ENCODE measurements around the gene C6orf163. TPM values are rescaled to one million over a fixed set of nuclear protein-coding genes. Genes with fewer than 3 reads are reported as not detected.

Gene C6orf163
- total RNA-seq, 4 donors from 2014 or later, result 7.0 to 8.6 TPM; not detected in 2

DNA sequence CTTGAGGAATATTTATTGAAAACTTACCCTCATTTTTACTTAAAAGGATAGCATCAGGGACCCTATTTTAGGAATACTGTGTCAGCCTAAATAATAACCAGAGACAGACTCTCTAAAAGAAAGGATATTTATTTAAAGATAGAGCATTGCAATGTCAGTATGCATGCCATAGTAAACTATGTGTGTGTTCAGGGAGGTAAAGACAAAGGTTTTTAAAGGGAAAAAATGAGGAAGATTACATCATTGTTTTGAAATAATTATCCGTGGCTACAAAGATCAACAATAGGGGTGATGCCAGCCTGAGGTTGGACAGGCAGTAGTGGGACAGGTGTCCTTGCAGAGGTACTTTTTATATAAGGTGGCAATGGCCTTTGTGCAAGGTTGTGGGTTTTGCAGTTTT lies 39.4 kb downstream of the C6orf163 start:
- no peaks in the 10 kb centered on the region for H3K4me1 ChIP-seq
- H3K4me3 ChIP-seq, result no peak overlapping the region
- no peaks in the 10 kb centered on the region for H3K27me3 ChIP-seq
- no peaks in the 10 kb centered on the region for H3K36me3 ChIP-seq
- no peak for TF ChIP-seq CTCF (IDR thresholded peaks at IDR 0.05)
- TF ChIP-seq POLR2A (IDR thresholded peaks at IDR 0.05), result no peak
- no peak overlapping the region for H3K27ac ChIP-seq
- intact Hi-C loops (cut with DNase I; ENCODE audit: low total_unique reads), result no loop called here
- DNase-seq, result no peak
- H3K9me3 ChIP-seq, result no peaks in the 10 kb centered on the region

DNA sequence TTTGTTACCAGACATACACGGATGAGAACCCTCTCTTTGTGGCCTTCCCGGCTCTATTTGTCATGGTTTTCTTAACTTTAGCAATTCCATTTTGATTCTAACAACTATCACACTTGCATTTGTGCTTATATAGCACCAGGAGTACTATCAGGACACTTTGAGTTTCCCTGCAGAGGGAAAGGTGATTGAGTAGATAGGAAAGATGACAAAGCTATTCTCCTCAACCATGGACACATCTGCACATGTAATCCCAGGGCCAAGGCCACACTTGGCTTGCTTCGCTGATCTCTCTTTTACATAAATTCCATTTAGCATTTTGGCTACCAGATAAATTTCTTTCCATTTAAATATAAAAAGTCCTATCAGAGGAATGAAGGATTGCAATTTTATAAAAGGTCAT lies 39.8 kb downstream of the C6orf163 start:
- Histone ChIP-seq H3K9me3 (no peaks in the 10 kb centered on the region), H3K27me3 (no peaks in the 10 kb centered on the region), H3K36me3 (no peaks in the 10 kb centered on the region), H3K4me1 (no peaks in the 10 kb centered on the region), H3K27ac (no peak overlapping the region), H3K4me3 (no peak overlapping the region)
- intact Hi-C loops (cut with DNase I; ENCODE audit: low total_unique reads), result no loop called here
- no peak for TF ChIP-seq POLR2A (IDR thresholded peaks at IDR 0.05)
- no peak for TF ChIP-seq CTCF (IDR thresholded peaks at IDR 0.05)
- DNase-seq, result no peak

DNA sequence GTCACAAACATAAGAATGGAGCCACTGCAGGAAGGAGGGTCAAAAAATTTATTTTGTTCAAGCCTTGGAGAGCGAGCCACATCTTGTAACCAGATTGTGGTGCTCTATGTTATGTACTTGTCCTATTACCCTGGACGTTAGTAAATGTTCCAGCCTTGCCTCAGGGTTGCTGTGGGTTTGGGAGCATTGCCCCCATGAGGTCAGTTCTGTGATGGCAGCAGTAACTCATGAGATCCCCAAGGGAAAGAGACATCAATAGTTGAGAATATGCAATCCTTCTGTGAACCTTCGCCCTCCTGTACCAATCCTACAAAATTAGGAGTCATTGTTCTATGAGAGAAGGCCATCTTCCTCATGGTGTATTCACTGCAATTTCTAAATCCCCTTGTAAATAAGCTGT lies 46.7 kb downstream of the C6orf163 start:
- Histone ChIP-seq H3K27ac (no peak overlapping the region), H3K4me1 (no peaks in the 10 kb centered on the region), H3K36me3 (no peaks in the 10 kb centered on the region), H3K9me3 (no peaks in the 10 kb centered on the region), H3K27me3 (no peaks in the 10 kb centered on the region), H3K4me3 (no peak overlapping the region)
- TF ChIP-seq POLR2A (IDR thresholded peaks at IDR 0.05), result no peak
- no peak for TF ChIP-seq CTCF (IDR thresholded peaks at IDR 0.05)
- no peak for DNase-seq
- intact Hi-C loops (cut with DNase I; ENCODE audit: low total_unique reads), result no loop called here

GRCh38 chr6:87393026-87393622 lies 48.5 kb downstream of the C6orf163 start:
- Histone ChIP-seq H3K27me3 (no peaks in the 10 kb centered on the region), H3K27ac (no peak overlapping the region), H3K36me3 (no peaks in the 10 kb centered on the region), H3K4me1 (no peaks in the 10 kb centered on the region), H3K4me3 (no peak overlapping the region), H3K9me3 (no peaks in the 10 kb centered on the region)
- intact Hi-C loops (cut with DNase I; ENCODE audit: low total_unique reads), result no loop called here
- DNase-seq, result no peak
- TF ChIP-seq CTCF (IDR thresholded peaks at IDR 0.05) (peak; percentile 56 to 74 (median 64)), POLR2A (IDR thresholded peaks at IDR 0.05) (no peak)

DNA sequence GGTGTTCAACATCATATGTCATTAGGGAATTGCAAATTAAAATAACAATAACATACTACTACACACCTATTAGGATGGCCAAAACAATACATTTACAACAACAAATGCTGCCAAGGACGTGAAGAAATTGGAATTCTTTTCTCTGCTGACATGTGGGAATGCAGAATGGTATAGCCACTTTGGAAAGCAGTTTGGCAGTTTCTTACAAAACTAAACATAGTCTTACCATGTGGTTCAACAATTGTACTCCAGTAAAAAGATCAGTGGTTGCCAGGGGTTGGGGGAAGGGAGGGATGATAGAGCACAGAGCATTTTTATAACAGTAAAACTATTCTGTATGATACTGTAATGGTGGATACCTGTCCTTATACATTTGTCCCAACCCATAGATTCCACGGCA lies 50.8 kb downstream of the C6orf163 start:
- TF ChIP-seq CTCF (IDR thresholded peaks at IDR 0.05), result no peak
- no peak for TF ChIP-seq POLR2A (IDR thresholded peaks at IDR 0.05)
- Histone ChIP-seq H3K9me3 (no peaks in the 10 kb centered on the region), H3K4me3 (no peak overlapping the region), H3K27me3 (no peaks in the 10 kb centered on the region), H3K27ac (no peak overlapping the region), H3K36me3 (no peaks in the 10 kb centered on the region), H3K4me1 (no peaks in the 10 kb centered on the region)
- DNase-seq, result no peak
- intact Hi-C loops (cut with DNase I; ENCODE audit: low total_unique reads), result no loop called here
